ENCODE results near the gene AUTS2.

The AUTS2 gene

DNA sequence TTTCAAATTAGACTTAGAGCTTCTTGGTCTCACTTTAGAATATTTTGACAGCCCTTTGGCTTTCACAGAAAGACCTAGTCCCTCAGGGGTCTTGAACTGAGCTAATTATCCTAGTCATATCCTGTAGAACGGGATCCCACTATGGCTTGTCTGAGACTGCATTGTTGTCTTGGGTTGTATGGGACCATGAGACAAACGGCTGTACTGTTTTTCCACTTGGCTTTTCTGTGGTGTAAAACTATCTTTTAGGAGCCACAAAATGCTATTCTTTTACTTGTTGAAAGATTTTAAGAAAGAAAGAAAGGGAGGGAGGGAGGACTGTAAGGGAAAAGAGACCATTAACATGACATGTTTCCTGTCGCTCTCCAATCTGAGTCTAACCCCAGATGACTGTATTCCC is 432.5 kb downstream of the AUTS2 start:
- DNase-seq (ENCODE audit: low spot score): no peak

DNA sequence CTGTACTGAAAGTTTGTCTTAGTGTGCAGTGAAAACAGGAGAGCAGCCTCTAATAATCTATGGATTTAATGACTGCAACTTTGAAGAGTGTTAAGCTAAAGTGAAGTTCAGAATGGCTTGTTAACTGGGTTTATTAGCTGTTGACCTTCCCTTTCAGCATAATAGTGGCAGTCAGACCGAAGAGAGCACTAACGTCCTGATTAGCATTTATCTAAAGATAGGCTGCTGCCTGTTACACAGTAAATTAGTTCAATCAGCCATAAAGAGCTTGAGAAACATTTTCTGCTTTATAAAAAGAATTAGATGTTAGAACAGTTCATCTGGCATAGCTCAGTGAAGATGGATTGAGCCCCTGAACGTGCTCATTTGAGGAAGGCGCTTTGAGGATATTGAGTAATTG is 433.0 kb downstream of the AUTS2 start:
- no peak for TF ChIP-seq CTCF (IDR thresholded peaks at IDR 0.05; ENCODE audit: extremely low read depth, missing control alignments)
- no peak for DNase-seq (ENCODE audit: low spot score)

More for the DNA sequence above, 432.5 kb downstream of the AUTS2 start:
- no peak for TF ChIP-seq CTCF (IDR thresholded peaks at IDR 0.05; ENCODE audit: extremely low read depth, missing control alignments)

- DNase-seq (ENCODE audit: low spot score): no peak
- no peak for TF ChIP-seq CTCF (IDR thresholded peaks at IDR 0.05; ENCODE audit: extremely low read depth, missing control alignments)
Measured at GRCh38 chr7:70032649-70033048, 434.4 kb downstream of the AUTS2 start.

DNA sequence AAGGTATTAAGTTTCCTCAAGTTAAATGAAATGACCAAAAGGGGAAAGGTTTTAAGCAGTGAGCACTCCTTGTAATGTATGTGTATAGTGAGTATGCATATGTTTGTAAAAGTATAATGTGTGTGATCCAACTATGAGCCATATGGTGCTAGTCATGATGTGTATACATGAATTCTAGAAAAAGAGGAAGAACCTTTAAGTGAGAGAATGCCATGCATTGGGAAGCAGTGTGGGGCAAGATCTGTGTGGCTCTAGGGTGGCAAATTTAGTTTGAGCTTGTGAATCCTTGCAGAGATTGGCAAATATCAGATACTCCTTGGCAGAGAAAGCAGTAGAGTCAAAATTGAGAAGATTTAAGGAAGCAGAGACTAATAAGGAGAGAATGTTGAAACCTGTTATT is 435.0 kb downstream of the AUTS2 start:
- TF ChIP-seq CTCF (IDR thresholded peaks at IDR 0.05; ENCODE audit: extremely low read depth, missing control alignments): no peak
- no peak for DNase-seq (ENCODE audit: low spot score)

- DNase-seq (ENCODE audit: low spot score): no peak
- no peak for TF ChIP-seq CTCF (IDR thresholded peaks at IDR 0.05; ENCODE audit: extremely low read depth, missing control alignments)
Measured at GRCh38 chr7:70034999-70035398, 436.7 kb downstream of the AUTS2 start.

GRCh38 chr7:70035519-70035918 is 437.2 kb downstream of the AUTS2 start:
- TF ChIP-seq CTCF (IDR thresholded peaks at IDR 0.05; ENCODE audit: extremely low read depth, missing control alignments): no peak
- no peak for DNase-seq (ENCODE audit: low spot score)

DNA sequence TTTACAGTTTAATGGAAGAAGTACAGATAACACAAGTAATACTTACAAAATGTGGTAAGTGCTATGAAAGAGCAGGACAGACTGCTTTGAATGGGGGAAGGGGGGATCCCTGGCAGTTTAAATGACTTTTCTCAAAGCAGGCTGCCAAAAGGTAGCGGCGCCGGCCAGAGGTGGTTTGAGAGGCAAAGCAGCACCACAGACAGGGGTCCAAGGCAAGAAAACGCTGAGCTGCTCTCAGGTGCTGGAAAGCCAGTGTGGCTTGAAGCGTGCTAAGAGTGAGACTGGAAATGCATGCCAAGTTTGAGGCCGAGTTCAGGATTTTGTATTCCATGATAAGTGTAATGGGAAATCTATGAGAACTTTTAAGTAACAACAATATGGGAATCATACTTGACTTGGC is 437.7 kb downstream of the AUTS2 start:
- no peak for DNase-seq (ENCODE audit: low spot score)
- TF ChIP-seq CTCF (IDR thresholded peaks at IDR 0.05; ENCODE audit: extremely low read depth, missing control alignments): no peak
